SK-N-MC (cell line): ENCODE data around the gene ARMH2.

ENCODE experiments used
- EZH2 ChIP-seq: fragments of 200-600 bp; sonication (generic); IDR thresholded peaks from one replicate; pipeline ENCODE4 v1.6.1; 2017; ENCODE audit warnings: antibody characterized with exemption
- POLR2AphosphoS5 ChIP-seq: IDR thresholded peaks from 2 replicates; pipeline ENCODE4 v1.6.1; 2012; ENCODE audit warnings: mild to moderate bottlenecking, low read depth, low read length, borderline replicate concordance

DNA sequence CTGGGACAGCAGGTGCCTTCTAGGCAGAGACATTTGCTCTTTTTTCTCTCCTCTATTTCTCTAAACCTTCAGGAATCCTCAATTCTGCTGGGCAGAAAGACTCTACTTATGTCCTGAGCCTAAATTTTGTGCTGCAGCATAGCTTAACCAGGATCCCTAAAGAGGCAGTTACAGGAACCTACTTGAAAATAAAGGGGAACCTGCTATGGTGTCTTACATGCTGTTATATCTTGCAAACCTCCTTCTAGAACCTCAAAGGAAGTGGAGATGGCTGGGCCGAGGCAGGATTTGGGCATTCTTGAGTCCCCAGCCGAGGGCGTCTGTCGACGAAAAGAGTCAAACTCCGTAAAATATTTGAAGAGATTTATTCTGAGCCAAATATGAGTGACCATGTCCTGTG, 41.1 kb downstream of the ARMH2 start:
- TF ChIP-seq EZH2: no peak
- no peak for TF ChIP-seq POLR2AphosphoS5
